ENCODE data around the gene CA4.
A peak's percentile ranks its signal among the peaks of the same experiment; 100 is the strongest.
"Not testable (repeated sequence)": the region's sequence is repeated elsewhere in the genome, so short reads cannot be mapped to it uniquely, and the experiment has no call there.

The CA4 gene

GRCh38 chr17:60107526-60108257 lies 42.1 kb upstream of the CA4 start:
- peak; percentile 52 for ATAC-seq
- no peak for TF ChIP-seq BACH2 (CRISPR knock-in tag; IDR thresholded peaks at IDR 0.05; ENCODE audit: borderline replicate concordance)
- TF ChIP-seq ZNF565 (CRISPR knock-in tag; conservative IDR thresholded peaks at IDR 0.05; ENCODE audit: low read depth): no peak
- TF ChIP-seq ZNF70 (CRISPR knock-in tag; IDR thresholded peaks at IDR 0.05): no peak
- no peak for TF ChIP-seq TCF4 (CRISPR knock-in tag; IDR thresholded peaks at IDR 0.05; ENCODE audit: borderline replicate concordance)
- TF ChIP-seq, protein P1, sequence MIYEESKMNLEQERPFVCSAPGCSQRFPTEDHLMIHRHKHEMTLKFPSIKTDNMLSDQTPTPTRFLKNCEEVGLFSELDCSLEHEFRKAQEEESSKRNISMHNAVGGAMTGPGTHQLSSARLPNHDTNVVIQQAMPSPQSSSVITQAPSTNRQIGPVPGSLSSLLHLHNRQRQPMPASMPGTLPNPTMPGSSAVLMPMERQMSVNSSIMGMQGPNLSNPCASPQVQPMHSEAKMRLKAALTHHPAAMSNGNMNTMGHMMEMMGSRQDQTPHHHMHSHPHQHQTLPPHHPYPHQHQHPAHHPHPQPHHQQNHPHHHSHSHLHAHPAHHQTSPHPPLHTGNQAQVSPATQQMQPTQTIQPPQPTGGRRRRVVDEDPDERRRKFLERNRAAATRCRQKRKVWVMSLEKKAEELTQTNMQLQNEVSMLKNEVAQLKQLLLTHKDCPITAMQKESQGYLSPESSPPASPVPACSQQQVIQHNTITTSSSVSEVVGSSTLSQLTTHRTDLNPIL (CRISPR knock-in tag; IDR thresholded peaks at IDR 0.05; ENCODE audit: low read depth): no peak
- TF ChIP-seq ARNTL (CRISPR knock-in tag; IDR thresholded peaks at IDR 0.05; ENCODE audit: borderline replicate concordance, low read depth): no peak
- no peak for TF ChIP-seq ZC3H10 (CRISPR knock-in tag; IDR thresholded peaks at IDR 0.05)
- TF ChIP-seq, protein P2, sequence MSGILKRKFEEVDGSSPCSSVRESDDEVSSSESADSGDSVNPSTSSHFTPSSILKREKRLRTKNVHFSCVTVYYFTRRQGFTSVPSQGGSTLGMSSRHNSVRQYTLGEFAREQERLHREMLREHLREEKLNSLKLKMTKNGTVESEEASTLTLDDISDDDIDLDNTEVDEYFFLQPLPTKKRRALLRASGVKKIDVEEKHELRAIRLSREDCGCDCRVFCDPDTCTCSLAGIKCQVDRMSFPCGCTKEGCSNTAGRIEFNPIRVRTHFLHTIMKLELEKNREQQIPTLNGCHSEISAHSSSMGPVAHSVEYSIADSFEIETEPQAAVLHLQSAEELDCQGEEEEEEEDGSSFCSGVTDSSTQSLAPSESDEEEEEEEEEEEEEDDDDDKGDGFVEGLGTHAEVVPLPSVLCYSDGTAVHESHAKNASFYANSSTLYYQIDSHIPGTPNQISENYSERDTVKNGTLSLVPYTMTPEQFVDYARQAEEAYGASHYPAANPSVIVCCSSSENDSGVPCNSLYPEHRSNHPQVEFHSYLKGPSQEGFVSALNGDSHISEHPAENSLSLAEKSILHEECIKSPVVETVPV (CRISPR knock-in tag; IDR thresholded peaks at IDR 0.05): no peak
- no peak for TF ChIP-seq RARB (CRISPR knock-in tag; IDR thresholded peaks at IDR 0.05)
- no peak for TF ChIP-seq ISL1 (CRISPR knock-in tag; IDR thresholded peaks at IDR 0.05)
- TF ChIP-seq CSDC2 (CRISPR knock-in tag; IDR thresholded peaks at IDR 0.05): no peak
- TF ChIP-seq POU6F1 (CRISPR knock-in tag; IDR thresholded peaks at IDR 0.05; ENCODE audit: borderline replicate concordance, low read depth): no peak
- TF ChIP-seq, protein P3, sequence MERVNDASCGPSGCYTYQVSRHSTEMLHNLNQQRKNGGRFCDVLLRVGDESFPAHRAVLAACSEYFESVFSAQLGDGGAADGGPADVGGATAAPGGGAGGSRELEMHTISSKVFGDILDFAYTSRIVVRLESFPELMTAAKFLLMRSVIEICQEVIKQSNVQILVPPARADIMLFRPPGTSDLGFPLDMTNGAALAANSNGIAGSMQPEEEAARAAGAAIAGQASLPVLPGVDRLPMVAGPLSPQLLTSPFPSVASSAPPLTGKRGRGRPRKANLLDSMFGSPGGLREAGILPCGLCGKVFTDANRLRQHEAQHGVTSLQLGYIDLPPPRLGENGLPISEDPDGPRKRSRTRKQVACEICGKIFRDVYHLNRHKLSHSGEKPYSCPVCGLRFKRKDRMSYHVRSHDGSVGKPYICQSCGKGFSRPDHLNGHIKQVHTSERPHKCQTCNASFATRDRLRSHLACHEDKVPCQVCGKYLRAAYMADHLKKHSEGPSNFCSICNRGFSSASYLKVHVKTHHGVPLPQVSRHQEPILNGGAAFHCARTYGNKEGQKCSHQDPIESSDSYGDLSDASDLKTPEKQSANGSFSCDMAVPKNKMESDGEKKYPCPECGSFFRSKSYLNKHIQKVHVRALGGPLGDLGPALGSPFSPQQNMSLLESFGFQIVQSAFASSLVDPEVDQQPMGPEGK (CRISPR knock-in tag; IDR thresholded peaks at IDR 0.05; ENCODE audit: borderline replicate concordance): no peak
- no peak for TF ChIP-seq ZFP30 (CRISPR knock-in tag; IDR thresholded peaks at IDR 0.05)
- no peak for TF ChIP-seq GLIS3 (CRISPR knock-in tag; IDR thresholded peaks at IDR 0.05)
- TF ChIP-seq TOX (CRISPR knock-in tag; IDR thresholded peaks at IDR 0.05; ENCODE audit: borderline replicate concordance): no peak

- ATAC-seq: not testable (repeated sequence)
These were observed 41.5 kb upstream of the CA4 start for GRCh38 chr17:60108309-60108708.

DNA sequence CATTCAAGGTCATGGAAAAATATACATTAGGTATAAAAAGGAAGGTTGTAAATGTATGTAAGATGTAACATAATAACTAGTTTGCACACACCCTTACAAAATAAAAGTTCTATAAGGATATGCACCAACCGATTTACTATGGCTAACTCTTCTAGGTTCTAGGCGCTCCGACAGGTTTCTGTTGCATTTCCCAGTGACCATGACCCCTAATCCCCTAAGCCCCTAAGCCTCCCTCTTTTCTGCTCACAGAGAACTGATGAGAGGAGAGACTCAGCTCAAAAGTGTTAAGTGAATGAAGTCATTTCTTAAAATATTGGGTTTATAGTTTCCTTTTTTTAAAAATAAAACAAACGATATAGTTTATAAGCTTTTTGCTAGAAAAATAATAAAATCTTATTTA lies 41.1 kb upstream of the CA4 start:
- no peak for ATAC-seq
- TF ChIP-seq CSDC2 (CRISPR knock-in tag; IDR thresholded peaks at IDR 0.05) (no peak), OSR1 (CRISPR knock-in tag; IDR thresholded peaks at IDR 0.05) (no peak), ZNF8 (CRISPR knock-in tag; IDR thresholded peaks at IDR 0.05) (no peak), ZC3H10 (CRISPR knock-in tag; IDR thresholded peaks at IDR 0.05) (no peak), ARNTL (CRISPR knock-in tag; IDR thresholded peaks at IDR 0.05; ENCODE audit: borderline replicate concordance, low read depth) (no peak)
- TF ChIP-seq, protein P3 (CRISPR knock-in tag; IDR thresholded peaks at IDR 0.05; ENCODE audit: borderline replicate concordance): no peak

GRCh38 chr17:60109161-60109560 lies 40.6 kb upstream of the CA4 start:
- TF ChIP-seq ZFP30 (CRISPR knock-in tag; IDR thresholded peaks at IDR 0.05) (no peak), SNAI2 (CRISPR knock-in tag; IDR thresholded peaks at IDR 0.05) (no peak), TOX (CRISPR knock-in tag; IDR thresholded peaks at IDR 0.05; ENCODE audit: borderline replicate concordance) (no peak)
- ATAC-seq: no peak
